Subcutaneous adipose tissue (tissue), 4 donors: Measurements from ENCODE around the gene ARNT2. TPM values are rescaled to one million over a fixed set of nuclear protein-coding genes. Genes with fewer than 3 reads are reported as not detected.

ENCODE experiments used
- total RNA-seq, 4 donors: library from RNA; depleted of rRNA; stranded (reverse); fragments of >200 nt; gene quantifications; one replicate each; pipeline ENCODE4 v1.1.0, GENCODE V29; 2016
- TF ChIP-seq, protein P1 (sequence below): fragments of 450-650 bp; IDR thresholded peaks from one replicate; pipeline ENCODE4 v1.5.1; 2016; ENCODE audit warnings: low read depth, mild to moderate bottlenecking, control low read depth, antibody characterized with exemption, moderate library complexity

The ARNT2 gene
- total RNA-seq, 4 donors from 2014 or later = 0.16 to 4.3 (median 2.3) TPM

DNA sequence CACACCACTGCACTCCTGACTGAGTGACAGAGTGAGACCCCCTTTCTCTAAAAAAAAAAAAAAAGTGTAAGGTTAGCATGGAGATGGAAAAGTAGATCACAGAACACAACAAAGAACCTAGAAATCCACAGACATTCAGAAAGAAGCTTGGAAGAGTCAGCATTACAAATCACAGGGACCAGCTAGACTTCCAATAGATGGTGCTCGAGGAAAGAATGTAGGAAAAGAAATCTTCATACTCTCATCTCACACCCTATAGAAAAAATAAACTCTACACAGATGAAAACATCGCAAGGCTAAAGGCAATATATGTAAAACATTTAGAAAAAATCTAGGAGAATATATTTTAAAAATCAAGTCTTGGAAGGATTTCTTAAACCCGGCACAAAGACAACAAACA is 196.4 kb downstream of the ARNT2 start:
- TF ChIP-seq, protein P1, sequence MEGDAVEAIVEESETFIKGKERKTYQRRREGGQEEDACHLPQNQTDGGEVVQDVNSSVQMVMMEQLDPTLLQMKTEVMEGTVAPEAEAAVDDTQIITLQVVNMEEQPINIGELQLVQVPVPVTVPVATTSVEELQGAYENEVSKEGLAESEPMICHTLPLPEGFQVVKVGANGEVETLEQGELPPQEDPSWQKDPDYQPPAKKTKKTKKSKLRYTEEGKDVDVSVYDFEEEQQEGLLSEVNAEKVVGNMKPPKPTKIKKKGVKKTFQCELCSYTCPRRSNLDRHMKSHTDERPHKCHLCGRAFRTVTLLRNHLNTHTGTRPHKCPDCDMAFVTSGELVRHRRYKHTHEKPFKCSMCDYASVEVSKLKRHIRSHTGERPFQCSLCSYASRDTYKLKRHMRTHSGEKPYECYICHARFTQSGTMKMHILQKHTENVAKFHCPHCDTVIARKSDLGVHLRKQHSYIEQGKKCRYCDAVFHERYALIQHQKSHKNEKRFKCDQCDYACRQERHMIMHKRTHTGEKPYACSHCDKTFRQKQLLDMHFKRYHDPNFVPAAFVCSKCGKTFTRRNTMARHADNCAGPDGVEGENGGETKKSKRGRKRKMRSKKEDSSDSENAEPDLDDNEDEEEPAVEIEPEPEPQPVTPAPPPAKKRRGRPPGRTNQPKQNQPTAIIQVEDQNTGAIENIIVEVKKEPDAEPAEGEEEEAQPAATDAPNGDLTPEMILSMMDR = no peak

DNA sequence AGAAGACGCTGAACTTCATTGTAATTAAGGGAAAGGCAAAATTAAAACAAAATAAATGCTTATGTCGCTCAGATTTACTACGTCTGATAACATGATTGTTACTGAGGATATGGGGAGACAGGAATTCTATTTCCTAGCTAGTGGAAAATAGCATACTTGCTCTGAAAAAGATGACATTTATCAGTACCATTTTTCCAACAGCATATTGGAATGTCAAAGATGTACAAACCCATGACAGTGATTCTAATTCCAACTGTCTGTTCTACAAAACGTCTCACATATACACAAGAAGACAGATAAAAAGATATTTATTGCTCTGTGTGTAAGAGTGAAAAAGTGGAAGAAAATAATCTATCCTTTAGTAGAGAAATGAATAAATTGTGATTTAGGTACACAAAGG is 197.1 kb downstream of the ARNT2 start:
- TF ChIP-seq, protein P1 = no peak

DNA sequence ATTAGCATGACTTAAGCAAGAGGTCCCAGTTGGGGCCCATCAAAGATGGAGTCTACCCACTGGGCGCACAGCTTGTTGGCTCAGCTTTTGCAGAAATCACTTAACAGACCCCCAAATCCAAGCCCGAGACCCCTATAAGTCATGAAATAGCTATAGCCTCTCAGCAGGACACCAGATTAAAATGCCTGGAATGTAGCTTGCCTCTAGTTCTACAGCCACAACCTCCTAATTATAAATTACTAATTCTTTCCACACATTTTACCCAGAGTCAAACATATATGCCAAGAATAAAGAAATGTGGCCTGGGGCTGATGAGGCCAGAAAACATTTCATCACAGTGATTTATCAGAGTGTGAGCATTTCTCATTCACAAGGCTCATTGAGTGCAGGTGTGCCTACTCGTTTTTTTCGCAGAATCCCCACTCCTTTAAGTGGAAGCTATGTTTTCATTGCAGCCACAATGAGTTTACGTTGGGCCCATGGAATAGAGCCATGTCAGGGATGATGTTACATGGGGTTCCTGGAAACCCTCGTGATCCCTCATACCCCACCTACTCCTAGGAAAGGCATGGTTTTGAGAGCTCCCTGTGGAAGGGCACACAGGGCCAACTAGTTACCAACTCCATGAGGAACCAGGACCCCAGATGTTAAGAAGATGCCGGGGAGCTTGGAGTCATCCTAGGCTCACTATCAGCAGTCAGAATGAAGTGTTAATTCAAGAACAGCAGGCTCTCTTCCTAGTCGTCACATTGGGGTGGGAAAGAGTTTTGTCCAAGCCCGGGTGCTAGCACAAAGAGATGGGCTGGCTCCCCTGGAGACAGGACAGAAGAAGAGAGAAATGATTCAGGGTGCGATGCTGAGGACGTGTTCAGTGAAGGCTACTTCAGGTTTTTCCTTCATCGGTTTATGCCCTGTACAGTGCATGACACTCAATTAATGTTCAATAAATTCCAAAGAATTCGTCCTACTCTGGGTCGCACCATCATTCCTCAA is 200.7 kb downstream of the ARNT2 start:
- TF ChIP-seq, protein P1 = no peak

DNA sequence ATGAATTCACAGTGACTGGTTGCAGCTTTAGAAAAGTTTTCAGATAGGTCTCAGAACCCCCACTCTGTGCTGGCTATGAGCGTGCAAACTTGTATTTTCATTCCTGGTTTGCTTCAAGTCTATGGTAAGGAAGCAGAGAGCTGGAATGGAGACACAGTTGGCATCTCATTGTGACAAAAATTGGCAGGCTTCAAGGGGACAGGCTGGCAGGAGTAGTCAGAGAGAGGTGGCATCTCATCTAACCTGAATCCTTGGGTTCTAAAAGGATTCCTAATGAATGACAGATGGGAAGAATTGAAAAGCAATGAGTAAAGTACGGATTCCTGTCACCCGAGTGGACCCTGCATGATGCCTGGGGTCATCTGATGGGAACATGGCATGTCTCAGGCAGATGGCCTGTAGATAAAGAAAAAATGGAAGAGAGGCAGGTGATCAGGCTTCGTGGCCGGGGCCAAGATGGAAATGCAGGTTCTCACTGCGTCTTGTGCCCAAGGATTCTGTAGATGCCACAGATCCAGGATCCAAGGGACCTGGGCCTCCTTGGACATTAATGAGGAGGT is 201.5 kb downstream of the ARNT2 start:
- TF ChIP-seq, protein P1 = no peak

DNA sequence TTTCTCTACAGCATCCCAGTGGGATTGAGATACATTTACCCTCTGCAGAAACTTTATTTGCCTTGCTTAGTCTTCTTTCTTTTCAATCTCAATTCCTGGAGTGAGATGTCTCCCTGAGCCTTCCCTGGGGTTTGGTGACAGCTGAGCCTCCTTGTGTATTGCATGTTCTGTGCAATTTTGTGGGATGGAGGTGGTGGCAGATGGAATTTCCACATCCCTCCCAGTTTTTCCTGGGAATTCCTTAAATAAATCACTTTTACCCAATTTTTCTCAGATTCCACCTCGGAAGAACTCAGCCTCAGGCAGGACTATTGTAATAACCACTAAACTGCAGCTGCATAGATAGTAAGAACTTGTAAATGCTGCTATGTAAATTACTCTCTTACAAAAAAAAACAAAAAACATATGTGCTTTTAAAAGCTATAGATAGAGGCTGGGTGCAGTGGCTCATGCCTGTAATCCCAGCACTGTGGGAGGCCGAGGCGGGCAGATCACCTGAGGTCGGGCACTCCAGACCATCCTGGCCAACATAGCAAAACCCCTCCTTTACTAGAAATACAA is 202.4 kb downstream of the ARNT2 start:
- TF ChIP-seq, protein P1 = no peak

DNA sequence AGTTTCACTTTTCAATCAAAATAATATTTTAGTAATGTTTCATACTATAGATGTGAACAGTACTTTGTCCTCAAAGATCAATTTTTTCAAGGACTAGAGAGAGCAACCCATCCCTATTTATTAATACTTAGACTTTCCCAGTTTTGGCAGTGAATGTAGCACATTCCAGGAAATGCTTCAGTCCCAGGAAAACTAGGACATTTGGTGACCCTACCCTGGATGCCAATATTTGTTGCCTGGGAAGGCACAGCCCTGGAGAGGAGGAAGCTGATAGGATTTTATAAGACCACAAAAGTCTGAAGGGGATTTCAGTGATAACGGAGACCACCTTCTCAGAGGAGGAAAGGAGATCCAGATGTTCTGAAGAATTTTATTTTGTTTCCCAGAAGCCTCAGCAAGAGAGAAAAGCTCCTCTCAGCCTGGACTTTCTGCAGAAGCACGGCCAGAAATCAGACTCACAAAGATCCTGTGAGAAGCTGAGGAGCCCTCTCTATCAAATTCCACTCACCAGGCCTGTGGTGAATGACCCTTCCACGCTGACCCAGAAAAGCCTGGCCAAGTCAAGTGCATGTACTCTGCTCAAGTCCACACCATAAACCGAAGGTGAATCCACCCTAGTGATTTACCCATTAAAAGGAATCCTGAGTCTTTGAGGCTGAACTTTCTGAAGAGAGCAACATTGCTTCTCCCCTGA is 203.3 kb downstream of the ARNT2 start:
- TF ChIP-seq, protein P1 = no peak
